Right lobe of liver (tissue), 4 donors: Measurements from ENCODE around the gene IL4I1.

ENCODE experiments used
- CTCF ChIP-seq, 4 donors: fragments of 200-600 bp in 3 of 4; fragments of 450-650 bp in 1 of 4; IDR thresholded peaks; one replicate each; pipeline versions ENCODE4 v1.5.1 to v1.8.0; 2016 to 2022; ENCODE audit warnings: antibody characterized with exemption in 4 of 4, mild to moderate bottlenecking in 2 of 4
- POLR2A ChIP-seq: fragments of 450-650 bp; IDR thresholded peaks from one replicate; pipeline ENCODE4 v1.6.1; 2017; ENCODE audit warnings: antibody characterized with exemption, mild to moderate bottlenecking
- donor health status: DM: no; HTN: no; CAD: no.
- donor health status: DM: no; HTN: no; CAD: no.
- donor health status: DM: no; HTN: yes; CAD: no.

- TF ChIP-seq CTCF (IDR thresholded peaks at IDR 0.05) = no peak
- no peak for TF ChIP-seq POLR2A
These were observed 48.7 kb downstream of the IL4I1 start for GRCh38 chr19:49847731-49848696.
